ENCODE data around the gene ZC3H12C. TPM values are rescaled to one million over a fixed set of nuclear protein-coding genes. Genes with fewer than 3 reads are reported as not detected.
A peak's percentile ranks its signal among the peaks of the same experiment; 100 is the strongest.

Gene ZC3H12C
- total RNA-seq, 1 experiment from 2014 or later = 9.8 TPM

- in situ Hi-C loops (cut with HindIII; ENCODE audit: low pct_unique_long_range_greater_than_20kb, low sequenced_read_pairs) = no loop called here
- no peak for DNase-seq (ENCODE audit: low read depth, low spot score)
Measured at GRCh38 chr11:110074499-110074898, 18.7 kb upstream of the ZC3H12C start.

- in situ Hi-C loops (cut with HindIII; ENCODE audit: low pct_unique_long_range_greater_than_20kb, low sequenced_read_pairs) = no loop called here
- DNase-seq (ENCODE audit: low read depth, low spot score) = no peak
Measured at GRCh38 chr11:110075105-110075846, 17.9 kb upstream of the ZC3H12C start.

GRCh38 chr11:110075847-110076208 is 17.4 kb upstream of the ZC3H12C start:
- DNase-seq (ENCODE audit: low read depth, low spot score) = no peak
- in situ Hi-C loops (cut with HindIII; ENCODE audit: low pct_unique_long_range_greater_than_20kb, low sequenced_read_pairs) = no loop called here

GRCh38 chr11:110076371-110076965 is 16.7 kb upstream of the ZC3H12C start:
- DNase-seq (ENCODE audit: low read depth, low spot score) = peak; percentile 53
- in situ Hi-C loops (cut with HindIII; ENCODE audit: low pct_unique_long_range_greater_than_20kb, low sequenced_read_pairs) = no loop called here

- no peak for DNase-seq (ENCODE audit: low read depth, low spot score)
- in situ Hi-C loops (cut with HindIII; ENCODE audit: low pct_unique_long_range_greater_than_20kb, low sequenced_read_pairs) = no loop called here
Measured at GRCh38 chr11:110077346-110077745, 15.8 kb upstream of the ZC3H12C start.

- DNase-seq (ENCODE audit: low read depth, low spot score) = no peak
- in situ Hi-C loops (cut with HindIII; ENCODE audit: low pct_unique_long_range_greater_than_20kb, low sequenced_read_pairs) = no loop called here
Measured at GRCh38 chr11:110077831-110078325, 15.3 kb upstream of the ZC3H12C start.

- in situ Hi-C loops (cut with HindIII; ENCODE audit: low pct_unique_long_range_greater_than_20kb, low sequenced_read_pairs) = no loop called here
- DNase-seq (ENCODE audit: low read depth, low spot score) = no peak
Measured at GRCh38 chr11:110078923-110079544, 14.2 kb upstream of the ZC3H12C start.

- in situ Hi-C loops (cut with HindIII; ENCODE audit: low pct_unique_long_range_greater_than_20kb, low sequenced_read_pairs) = no loop called here
- DNase-seq (ENCODE audit: low read depth, low spot score) = no peak
Measured at GRCh38 chr11:110079726-110080125, 13.5 kb upstream of the ZC3H12C start.

- no peak for DNase-seq (ENCODE audit: low read depth, low spot score)
- in situ Hi-C loops (cut with HindIII; ENCODE audit: low pct_unique_long_range_greater_than_20kb, low sequenced_read_pairs) = no loop called here
Measured at GRCh38 chr11:110081462-110082376, 11.5 kb upstream of the ZC3H12C start.

- in situ Hi-C loops (cut with HindIII; ENCODE audit: low pct_unique_long_range_greater_than_20kb, low sequenced_read_pairs) = no loop called here
- no peak for DNase-seq (ENCODE audit: low read depth, low spot score)
Measured at GRCh38 chr11:110082899-110083298, 10.3 kb upstream of the ZC3H12C start.

- DNase-seq (ENCODE audit: low read depth, low spot score) = no peak
- in situ Hi-C loops (cut with HindIII; ENCODE audit: low pct_unique_long_range_greater_than_20kb, low sequenced_read_pairs) = no loop called here
Measured at GRCh38 chr11:110085255-110085838, 7.8 kb upstream of the ZC3H12C start.

GRCh38 chr11:110086892-110087309 is 6.3 kb upstream of the ZC3H12C start:
- DNase-seq (ENCODE audit: low read depth, low spot score) = peak; percentile 78
- in situ Hi-C loops (cut with HindIII; ENCODE audit: low pct_unique_long_range_greater_than_20kb, low sequenced_read_pairs) = no loop called here

- in situ Hi-C loops (cut with HindIII; ENCODE audit: low pct_unique_long_range_greater_than_20kb, low sequenced_read_pairs) = no loop called here
Measured at GRCh38 chr11:110087812-110088534, 5.2 kb upstream of the ZC3H12C start.

GRCh38 chr11:110088535-110089344 is 4.5 kb upstream of the ZC3H12C start:
- no peak for DNase-seq (ENCODE audit: low read depth, low spot score)
- in situ Hi-C loops (cut with HindIII; ENCODE audit: low pct_unique_long_range_greater_than_20kb, low sequenced_read_pairs) = no loop called here

More at GRCh38 chr11:110087812-110088534, 5.2 kb upstream of the ZC3H12C start:
- DNase-seq (ENCODE audit: low read depth, low spot score) = no peak

GRCh38 chr11:110089617-110090282 is 3.4 kb upstream of the ZC3H12C start:
- no peak for DNase-seq (ENCODE audit: low read depth, low spot score)
- in situ Hi-C loops (cut with HindIII; ENCODE audit: low pct_unique_long_range_greater_than_20kb, low sequenced_read_pairs) = no loop called here
